Esophagus (tissue), 2 donors: ENCODE measurements around the gene ME1. TPM values are rescaled to one million over a fixed set of nuclear protein-coding genes. Genes with fewer than 3 reads are reported as not detected.

Source experiments
- H3K27ac ChIP-seq, 2 donors: one replicate each; pipeline ENCODE4 v1.5.1; 2013; ENCODE audit warnings: low read depth in 2 of 2, mild to moderate bottlenecking in 2 of 2, inconsistent platforms in 1 of 2, low read length in 1 of 2, moderate library complexity in 1 of 2
- H3K27me3 ChIP-seq, 2 donors: one replicate each; pipeline ENCODE4 v1.6.1; 2013; ENCODE audit warnings: low read length in 2 of 2, control low read depth in 1 of 2, mild to moderate bottlenecking in 1 of 2; ENCODE audit not compliant: insufficient read depth in 2 of 2, control insufficient read depth in 1 of 2
- H3K36me3 ChIP-seq, 2 donors: one replicate each; pipeline ENCODE4 v1.6.1; 2013; ENCODE audit warnings: low read length in 1 of 2; ENCODE audit not compliant: control insufficient read depth in 2 of 2, insufficient read depth in 2 of 2
- H3K4me1 ChIP-seq, 2 donors: one replicate each; pipeline ENCODE4 v1.6.1; 2013; ENCODE audit warnings: low read length in 1 of 2; ENCODE audit not compliant: control insufficient read depth in 2 of 2, insufficient read depth in 2 of 2
- H3K4me3 ChIP-seq, 2 donors: one replicate each; pipeline ENCODE4 v1.5.1; 2013; ENCODE audit warnings: low read length in 2 of 2, mild to moderate bottlenecking in 2 of 2, low read depth in 1 of 2, moderate library complexity in 1 of 2
- H3K9me3 ChIP-seq, 2 donors: one replicate each; pipeline ENCODE4 v1.6.1; 2013; ENCODE audit warnings: mild to moderate bottlenecking in 2 of 2, low read depth in 1 of 2, low read length in 1 of 2, moderate library complexity in 1 of 2; ENCODE audit not compliant: control insufficient read depth in 2 of 2, insufficient read depth in 1 of 2
- WGBS, 2 donors: extraction: QIAGEN DNeasy Blood & Tissue Kit; methylation state at CpG; one replicate each; pipeline ENCODE4 v1.1.7; 2013; 5-methylcytosine and 5-hydroxymethylcytosine counted together
- polyA plus RNA-seq, 2 donors: library from polyadenylated mRNA; stranded (reverse); fragments of 200-250 nt; gene quantifications; one replicate each; pipeline ENCODE4 v1.2.3, GENCODE V29; 2013
- donor health status: healthy with polysubstance abuse.
- donor health status: Bipolar disorder and iron deficiency.

ME1 gene
- polyA plus RNA-seq, 2 donors: 17.4 to 19.2 TPM

- H3K4me1 ChIP-seq: no peaks in the 10 kb centered on the region
- H3K36me3 ChIP-seq: peaks cover 9 to 12% of the 10 kb centered on the region in 2 donors
- H3K9me3 ChIP-seq: no peaks in the 10 kb centered on the region
- H3K27me3 ChIP-seq: no peaks in the 10 kb centered on the region
- H3K4me3 ChIP-seq: no peak overlapping the region
- H3K27ac ChIP-seq: no peak overlapping the region
These were observed 261.7 kb downstream of the ME1 start for GRCh38 chr6:83169106-83169505.

GRCh38 chr6:83168556-83168955, 262.3 kb downstream of the ME1 start:
- no peaks in the 10 kb centered on the region for H3K4me1 ChIP-seq
- H3K4me3 ChIP-seq: no peak overlapping the region
- no peak overlapping the region for H3K27ac ChIP-seq
- peaks cover 9 to 12% of the 10 kb centered on the region in 2 donors for H3K36me3 ChIP-seq
- no peaks in the 10 kb centered on the region for H3K9me3 ChIP-seq
- WGBS, 2 donors: 90 to 94% methylated on average over 1 of the region's 1 CpG
- no peaks in the 10 kb centered on the region for H3K27me3 ChIP-seq

GRCh38 chr6:83167726-83168278, 263.0 kb downstream of the ME1 start:
- 92 to 95% methylated on average over 5 of the region's 5 CpGs for WGBS, 2 donors
- H3K9me3 ChIP-seq: no peaks in the 10 kb centered on the region

More at GRCh38 chr6:83167726-83168278, 263.0 kb downstream of the ME1 start:
- Histone ChIP-seq H3K4me3 (no peak overlapping the region), H3K4me1 (no peaks in the 10 kb centered on the region), H3K27ac (no peak overlapping the region), H3K27me3 (no peaks in the 10 kb centered on the region), H3K36me3 (peaks cover 9 to 10% of the 10 kb centered on the region in 2 donors)

Other genes with a start within 250 kb of the ME1 start
- 10 to 100 TPM in 1 of 2 donors, 1 to 10 TPM in 1; 5.0 to 10.2 TPM for gene PGM3, start 237.8 kb downstream of the ME1 start, polyA plus RNA-seq
- gene RWDD2A, start 237.7 kb downstream of the ME1 start, polyA plus RNA-seq: under 1 TPM; 0.76 to 0.84 TPM
- gene PRSS35, start 81.5 kb upstream of the ME1 start, polyA plus RNA-seq: under 1 TPM in 1 of 2 donors, not detected in 1; 0.02 TPM